Duodenal mucosa (tissue), 2 donors: ENCODE measurements around the gene CDC42EP2.
A peak's percentile ranks its signal among the peaks of the same experiment; 100 is the strongest.

ENCODE experiments used
- H3K27ac ChIP-seq: one replicate; pipeline ENCODE4 v1.7.0; 2013; ENCODE audit warnings: low read depth, low read length
- H3K27me3 ChIP-seq, 2 donors: one replicate each; pipeline ENCODE4 v1.7.0; 2013; ENCODE audit warnings: low read length in 2 of 2, control low read depth in 1 of 2; ENCODE audit not compliant: insufficient read depth in 2 of 2, control insufficient read depth in 1 of 2
- H3K36me3 ChIP-seq, 2 donors: one replicate each; pipeline ENCODE4 v1.7.0; 2013; ENCODE audit warnings: low read length in 2 of 2, control low read depth in 1 of 2; ENCODE audit not compliant: insufficient read depth in 2 of 2, control insufficient read depth in 1 of 2
- H3K4me1 ChIP-seq, 2 donors: one replicate each; pipeline ENCODE4 v1.7.0; 2013; ENCODE audit warnings: low read length in 2 of 2, control low read depth in 1 of 2; ENCODE audit not compliant: insufficient read depth in 2 of 2, control insufficient read depth in 1 of 2
- H3K4me3 ChIP-seq, 2 donors: one replicate each; pipeline ENCODE4 v1.7.0; 2013; ENCODE audit warnings: low read length in 2 of 2, low read depth in 1 of 2
- H3K9ac ChIP-seq, 2 donors: one replicate each; pipeline ENCODE4 v1.7.0; 2013; ENCODE audit warnings: low read length in 2 of 2, low read depth in 1 of 2
- H3K9me3 ChIP-seq, 2 donors: one replicate each; pipeline ENCODE4 v1.7.0; 2013; ENCODE audit warnings: low read length in 2 of 2, control low read depth in 1 of 2; ENCODE audit not compliant: control insufficient read depth in 1 of 2

Gene CDC42EP2

DNA sequence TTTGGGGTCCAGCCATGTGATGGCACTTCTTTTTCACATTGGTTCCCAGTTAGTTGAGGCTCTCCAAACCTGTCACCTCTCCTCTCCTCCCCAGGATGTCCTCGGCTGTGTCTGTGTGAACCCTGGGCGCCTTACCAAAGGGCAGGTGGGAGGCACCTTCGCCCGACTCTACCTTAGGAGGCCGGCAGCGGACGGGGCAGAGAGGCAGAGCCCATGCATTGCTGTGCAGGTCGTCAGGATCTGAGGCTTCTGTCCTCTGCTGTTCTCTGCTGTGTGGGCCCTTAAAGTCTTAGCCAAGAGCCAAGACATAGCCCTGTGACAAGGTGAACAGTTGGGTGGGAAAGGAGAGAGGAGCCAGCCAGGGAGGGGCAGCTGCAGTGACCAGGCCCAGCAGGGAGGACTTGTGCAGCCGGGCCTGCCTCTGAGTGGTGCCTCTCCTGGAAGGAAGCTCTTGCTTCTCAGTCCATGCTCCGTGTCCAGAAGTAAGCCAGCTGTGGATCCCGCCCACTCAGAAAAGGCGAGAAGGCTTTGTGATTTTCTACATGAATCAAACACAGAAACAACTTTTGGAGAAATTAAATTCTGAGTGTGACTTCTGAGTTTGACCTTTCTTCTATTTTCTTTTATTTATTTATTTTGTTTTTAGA lies 17.5 kb upstream of the CDC42EP2 start:
- Histone ChIP-seq H3K27ac (no peak overlapping the region), H3K4me1 (peaks cover 7 to 9% of the 10 kb centered on the region in 2 donors), H3K36me3 (peaks cover 8 to 46% of the 10 kb centered on the region in 2 donors), H3K27me3 (no peaks in the 10 kb centered on the region), H3K4me3 (no peak overlapping the region), H3K9ac (no peak overlapping the region), H3K9me3 (no peaks in the 10 kb centered on the region)

DNA sequence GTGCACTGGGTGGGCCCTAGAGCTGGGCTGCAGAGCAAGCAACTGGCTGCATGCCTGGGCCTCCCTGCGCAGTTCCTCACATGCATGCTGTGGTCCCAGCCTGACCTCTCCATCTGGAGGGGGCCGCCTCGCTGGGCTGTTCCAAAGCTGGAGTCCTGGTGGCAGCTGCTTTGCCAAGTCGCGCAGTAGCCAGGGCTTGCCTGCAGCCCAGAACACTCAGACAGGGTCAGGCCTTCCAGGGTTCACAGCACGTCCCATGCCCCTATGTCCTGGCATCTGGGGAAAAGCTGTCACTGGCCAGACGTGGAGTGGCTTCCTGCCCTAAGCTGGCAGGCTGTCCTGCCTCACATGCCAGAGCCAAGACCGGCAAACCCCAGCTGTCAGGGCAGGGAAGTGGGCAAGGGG lies 16.5 kb upstream of the CDC42EP2 start:
- Histone ChIP-seq H3K4me1 (peaks cover 1 to 4% of the 10 kb centered on the region in 2 donors), H3K4me3 (no peak overlapping the region), H3K9ac (no peak overlapping the region), H3K27ac (peak overlapping the region; percentile 36), H3K27me3 (no peaks in the 10 kb centered on the region), H3K9me3 (no peaks in the 10 kb centered on the region), H3K36me3 (peaks cover 8 to 38% of the 10 kb centered on the region in 2 donors)

DNA sequence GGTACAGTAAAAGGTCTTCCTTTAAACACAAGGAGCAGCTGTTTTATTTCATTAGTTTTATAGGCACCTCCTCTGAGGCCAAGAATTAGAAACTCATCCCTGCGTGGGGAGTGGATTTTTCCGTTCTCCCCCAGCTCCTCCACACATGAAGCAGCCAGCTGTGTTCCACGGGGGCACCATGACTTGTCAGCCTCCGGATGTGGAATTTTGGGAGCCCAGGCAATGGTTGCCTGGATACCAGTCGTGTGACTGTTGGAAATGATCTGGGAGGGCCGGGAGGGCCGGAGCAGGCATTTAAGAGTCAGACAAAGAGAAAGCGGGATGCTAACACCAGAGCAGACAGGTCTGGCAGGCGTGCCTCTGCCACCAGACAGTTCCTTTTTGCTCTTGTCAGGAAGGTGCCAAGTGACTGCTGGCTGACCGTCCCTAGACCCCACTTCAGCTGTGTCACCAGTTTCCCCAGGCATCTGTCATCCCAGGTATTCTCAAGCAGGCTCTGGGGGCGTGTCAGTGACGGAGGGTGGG lies 15.9 kb upstream of the CDC42EP2 start:
- Histone ChIP-seq H3K27ac (peak overlapping the region; percentile 36), H3K27me3 (no peaks in the 10 kb centered on the region), H3K36me3 (peaks cover 7 to 36% of the 10 kb centered on the region in 2 donors), H3K9ac (no peak overlapping the region), H3K4me1 (peaks cover 0 to 4% of the 10 kb centered on the region in 2 donors), H3K4me3 (no peak overlapping the region), H3K9me3 (no peaks in the 10 kb centered on the region)

DNA sequence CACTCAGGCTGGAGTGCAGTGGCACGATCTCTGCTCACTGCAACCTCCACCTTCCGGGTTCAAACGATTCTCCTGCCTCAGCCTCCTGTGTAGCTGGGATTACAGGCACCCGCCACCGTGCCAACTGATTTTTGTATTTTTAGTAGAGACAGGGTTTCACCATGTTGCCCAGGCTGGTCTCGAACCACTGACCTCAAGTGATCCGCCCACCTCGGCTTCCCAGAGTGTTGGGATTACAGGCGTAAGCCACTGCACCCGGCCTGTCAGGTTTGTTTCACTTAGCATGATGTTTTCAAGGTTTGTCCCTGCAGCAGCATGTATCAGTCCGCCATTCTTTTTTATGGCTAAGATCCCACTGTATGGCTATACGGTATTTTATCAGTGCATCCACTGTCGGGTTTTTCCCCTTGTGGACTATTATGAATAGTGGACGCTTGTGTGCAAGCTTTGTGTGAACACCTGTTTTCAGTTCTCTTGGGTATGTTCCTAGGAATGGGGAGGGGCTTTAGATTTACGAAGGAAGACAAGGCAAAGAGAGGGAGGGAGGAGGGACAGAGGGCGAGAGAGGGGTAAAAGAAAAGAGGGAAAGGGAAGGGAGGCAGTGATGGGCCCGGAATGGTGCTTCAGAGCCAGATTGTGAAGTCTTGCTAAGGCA lies 13.9 kb upstream of the CDC42EP2 start:
- no peaks in the 10 kb centered on the region for H3K9me3 ChIP-seq
- no peak overlapping the region for H3K27ac ChIP-seq

DNA sequence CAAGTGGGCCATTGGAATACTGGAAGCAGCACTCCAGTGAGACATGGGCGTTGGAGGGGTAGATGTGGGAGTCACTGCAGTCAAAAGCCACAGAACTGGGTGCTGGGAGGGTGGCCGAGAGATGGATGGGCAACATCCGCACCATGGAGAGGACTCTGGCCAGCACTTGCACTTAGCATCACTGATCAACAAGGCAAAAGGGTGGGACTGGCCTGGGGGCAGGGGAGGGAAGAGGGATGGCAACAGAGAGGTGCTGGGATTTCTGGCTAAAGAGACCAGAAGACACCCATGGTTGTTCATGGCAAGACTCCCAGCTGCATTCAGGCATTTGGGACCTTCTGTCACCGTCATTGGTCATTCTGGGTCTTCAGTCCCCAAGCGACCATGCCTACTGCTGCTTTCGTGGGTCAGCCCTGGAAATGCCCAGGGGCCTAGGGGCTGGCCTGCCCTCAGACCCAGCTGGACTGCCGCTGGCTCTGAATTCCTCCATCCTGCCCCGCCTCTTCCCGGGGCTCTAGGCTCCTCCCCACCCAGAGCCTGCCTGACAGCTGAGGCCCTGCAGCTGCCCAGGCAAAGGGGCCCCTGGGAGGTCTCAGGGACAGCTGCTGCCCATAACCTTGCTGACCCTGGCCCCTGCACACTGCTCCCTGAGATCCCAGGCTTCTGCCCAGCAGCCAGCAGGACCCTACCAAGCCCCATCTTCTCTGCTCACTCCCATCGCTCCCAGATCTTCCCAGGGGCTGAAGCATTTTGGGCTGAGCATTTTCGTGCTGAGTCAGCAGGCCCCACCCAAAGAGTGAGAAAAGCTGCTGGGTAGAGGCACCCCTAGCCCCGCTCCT lies 13.0 kb upstream of the CDC42EP2 start:
- Histone ChIP-seq H3K9me3 (no peaks in the 10 kb centered on the region), H3K4me1 (peaks cover 10 to 15% of the 10 kb centered on the region in 2 donors), H3K27ac (no peak overlapping the region), H3K36me3 (peaks cover 0 to 14% of the 10 kb centered on the region in 2 donors), H3K27me3 (no peaks in the 10 kb centered on the region), H3K9ac (no peak overlapping the region), H3K4me3 (no peak overlapping the region)

More for the DNA sequence above, 13.9 kb upstream of the CDC42EP2 start:
- Histone ChIP-seq H3K4me1 (peaks cover 9 to 10% of the 10 kb centered on the region in 2 donors), H3K27me3 (no peaks in the 10 kb centered on the region), H3K4me3 (no peak overlapping the region), H3K9ac (no peak overlapping the region), H3K36me3 (peaks cover 0 to 21% of the 10 kb centered on the region in 2 donors)

DNA sequence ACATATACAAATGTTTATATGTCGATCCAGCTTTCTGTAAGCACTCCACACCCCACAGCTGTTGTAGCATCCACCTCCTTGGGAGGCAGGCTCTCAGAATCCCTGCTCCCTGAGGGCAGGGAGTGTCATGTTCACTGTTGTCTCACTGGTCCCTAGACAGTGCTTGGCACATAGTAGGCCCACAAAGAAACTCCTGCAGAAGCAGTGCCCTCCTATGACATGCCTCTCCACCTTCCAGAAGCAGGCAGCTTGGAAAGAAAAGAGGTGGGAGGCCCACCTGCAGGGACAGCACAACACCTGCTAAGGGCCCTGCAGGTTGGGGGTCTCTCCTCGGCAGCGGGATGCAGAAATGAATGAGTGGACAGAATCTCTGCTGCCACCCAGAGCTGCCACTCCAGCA lies 11.1 kb upstream of the CDC42EP2 start:
- Histone ChIP-seq H3K9me3 (no peaks in the 10 kb centered on the region), H3K9ac (no peak overlapping the region), H3K27ac (no peak overlapping the region), H3K27me3 (no peaks in the 10 kb centered on the region), H3K4me1 (peaks cover 20 to 24% of the 10 kb centered on the region in 2 donors), H3K36me3 (peaks cover 0 to 6% of the 10 kb centered on the region in 2 donors), H3K4me3 (no peak overlapping the region)

DNA sequence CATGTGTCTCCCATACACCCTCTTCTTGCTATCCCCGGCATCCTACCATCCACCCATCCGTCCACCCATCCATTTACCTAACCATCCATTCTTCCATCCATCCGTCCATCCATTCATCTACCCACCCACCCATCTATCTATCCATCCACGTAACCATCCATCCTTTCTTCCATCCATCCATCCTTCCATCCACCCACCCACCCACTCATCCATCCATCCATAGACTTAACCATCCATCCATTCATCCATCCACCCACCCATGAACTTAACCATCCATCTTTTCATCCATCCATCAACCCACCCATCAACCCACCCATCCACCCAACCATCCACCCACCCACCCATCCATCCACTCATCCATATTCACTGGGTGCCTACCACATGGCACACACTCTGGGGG lies 10.6 kb upstream of the CDC42EP2 start:
- Histone ChIP-seq H3K4me3 (no peak overlapping the region), H3K9ac (no peak overlapping the region), H3K9me3 (no peaks in the 10 kb centered on the region), H3K36me3 (peaks cover 0 to 6% of the 10 kb centered on the region in 2 donors), H3K27me3 (no peaks in the 10 kb centered on the region), H3K4me1 (peaks cover 26 to 29% of the 10 kb centered on the region in 2 donors), H3K27ac (no peak overlapping the region)

DNA sequence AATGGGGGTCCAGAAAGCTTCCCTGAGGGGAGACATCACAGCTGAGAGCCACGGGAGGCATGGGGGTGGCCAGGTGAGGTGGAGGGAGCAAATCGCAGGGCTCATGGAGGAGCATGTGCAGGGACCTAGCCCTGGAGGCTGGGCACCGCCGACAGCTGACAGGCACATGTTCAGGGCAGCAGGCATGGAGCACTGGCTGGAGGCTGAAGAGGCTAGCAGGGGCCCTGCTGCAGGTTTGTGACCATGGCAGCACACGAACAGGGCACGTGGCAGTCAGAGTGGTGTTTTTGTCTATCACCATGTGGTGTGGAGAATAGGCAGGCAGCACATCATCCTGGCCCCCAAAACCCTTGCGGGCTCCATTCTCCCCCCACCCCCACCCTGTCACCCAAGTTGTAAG lies 10.1 kb upstream of the CDC42EP2 start:
- Histone ChIP-seq H3K9ac (no peak overlapping the region), H3K4me3 (no peak overlapping the region), H3K4me1 (peaks cover 26 to 29% of the 10 kb centered on the region in 2 donors), H3K27me3 (no peaks in the 10 kb centered on the region), H3K36me3 (peaks cover 0 to 6% of the 10 kb centered on the region in 2 donors), H3K27ac (no peak overlapping the region), H3K9me3 (no peaks in the 10 kb centered on the region)

DNA sequence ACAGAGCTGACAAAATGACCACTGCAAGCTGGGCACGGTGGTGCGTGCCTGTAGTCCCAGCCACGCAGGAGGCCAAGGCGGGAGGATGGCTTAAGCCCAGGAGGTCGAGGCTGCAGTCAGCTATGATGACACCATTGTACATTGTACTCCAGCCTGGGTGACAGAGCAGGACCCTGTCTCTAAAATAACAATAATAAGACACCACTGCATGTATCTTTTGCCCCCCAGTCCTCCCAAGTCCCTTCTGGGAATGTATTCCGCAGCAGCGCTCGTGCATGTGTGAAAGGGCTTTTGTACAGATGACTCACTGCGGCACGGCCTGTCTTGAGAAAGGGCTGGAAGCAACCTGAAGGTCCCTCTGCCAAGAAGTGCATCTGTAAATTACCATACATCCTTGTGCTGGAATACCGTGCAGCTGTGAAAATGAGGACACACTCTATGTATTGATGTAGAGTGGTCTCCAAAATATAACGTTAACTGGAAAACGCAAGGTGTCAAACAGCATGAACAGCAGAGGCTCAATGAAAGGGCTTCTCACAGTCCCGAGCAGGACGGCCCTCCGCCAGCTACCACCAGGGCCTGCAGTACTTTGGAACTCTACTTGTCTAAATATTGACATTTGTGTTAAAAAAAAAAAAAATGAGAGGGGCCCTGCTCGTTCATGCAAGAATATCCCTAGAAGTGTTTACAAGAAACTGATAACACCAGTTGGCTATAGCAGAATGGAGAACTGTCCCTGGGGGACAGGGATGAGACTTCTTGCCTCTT lies 9.0 kb upstream of the CDC42EP2 start:
- Histone ChIP-seq H3K9ac (peak overlapping the region; percentile 4 to 38), H3K36me3 (peaks cover 0 to 6% of the 10 kb centered on the region in 2 donors), H3K4me1 (peaks cover 34% of the 10 kb centered on the region in 2 donors), H3K9me3 (no peaks in the 10 kb centered on the region), H3K27ac (peak overlapping the region; percentile 47), H3K27me3 (no peaks in the 10 kb centered on the region), H3K4me3 (no peak overlapping the region)
